OCI-LY7 (cell line): Measurements from ENCODE around the gene MIAT.

Experiments used
- EZH2phosphoT487 ChIP-seq: fragments of 200-600 bp; sonication (generic); IDR thresholded peaks from 2 replicates; pipeline ENCODE4 v1.6.1; 2018; ENCODE audit warnings: low read depth, borderline replicate concordance, mild to moderate bottlenecking, mixed run types, antibody characterized with exemption, low read length, moderate library complexity, mixed read lengths
- TF ChIP-seq, protein P1 (sequence below): fragments of 200-600 bp; sonication (generic); conservative IDR thresholded peaks from 2 replicates; pipeline ENCODE4 v1.5.1; 2014; ENCODE audit warnings: mild to moderate bottlenecking, antibody characterized with exemption, low read length, moderate library complexity, mixed read lengths

DNA sequence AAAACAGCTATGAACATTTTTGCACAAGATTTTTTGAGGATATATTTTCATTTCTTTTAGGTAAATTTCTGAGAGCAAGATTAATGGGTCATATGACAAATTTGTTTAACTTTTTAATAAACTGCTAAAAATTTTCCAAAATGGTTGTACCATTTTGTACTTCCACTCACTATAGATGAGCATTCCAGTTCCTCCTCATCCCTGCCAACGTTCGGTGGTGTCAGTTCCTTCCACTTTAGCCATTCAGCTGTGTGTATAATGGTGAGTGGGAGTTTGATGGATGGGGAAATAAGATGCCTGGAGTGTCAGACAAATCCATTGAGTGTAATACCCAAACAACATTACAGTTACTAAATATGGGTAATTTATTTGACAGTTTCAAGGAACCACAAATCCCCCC lies 49.7 kb downstream of the MIAT start:
- TF ChIP-seq, protein P1, sequence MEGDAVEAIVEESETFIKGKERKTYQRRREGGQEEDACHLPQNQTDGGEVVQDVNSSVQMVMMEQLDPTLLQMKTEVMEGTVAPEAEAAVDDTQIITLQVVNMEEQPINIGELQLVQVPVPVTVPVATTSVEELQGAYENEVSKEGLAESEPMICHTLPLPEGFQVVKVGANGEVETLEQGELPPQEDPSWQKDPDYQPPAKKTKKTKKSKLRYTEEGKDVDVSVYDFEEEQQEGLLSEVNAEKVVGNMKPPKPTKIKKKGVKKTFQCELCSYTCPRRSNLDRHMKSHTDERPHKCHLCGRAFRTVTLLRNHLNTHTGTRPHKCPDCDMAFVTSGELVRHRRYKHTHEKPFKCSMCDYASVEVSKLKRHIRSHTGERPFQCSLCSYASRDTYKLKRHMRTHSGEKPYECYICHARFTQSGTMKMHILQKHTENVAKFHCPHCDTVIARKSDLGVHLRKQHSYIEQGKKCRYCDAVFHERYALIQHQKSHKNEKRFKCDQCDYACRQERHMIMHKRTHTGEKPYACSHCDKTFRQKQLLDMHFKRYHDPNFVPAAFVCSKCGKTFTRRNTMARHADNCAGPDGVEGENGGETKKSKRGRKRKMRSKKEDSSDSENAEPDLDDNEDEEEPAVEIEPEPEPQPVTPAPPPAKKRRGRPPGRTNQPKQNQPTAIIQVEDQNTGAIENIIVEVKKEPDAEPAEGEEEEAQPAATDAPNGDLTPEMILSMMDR = no peak
- no peak for TF ChIP-seq EZH2phosphoT487
